ENCODE data around the gene TPMT.
"Not testable (repeated sequence)": the region's sequence is repeated elsewhere in the genome, so short reads cannot be mapped to it uniquely, and the experiment has no call there.

The TPMT gene

GRCh38 chr6:18154507-18155149 is at the start of gene TPMT:
Gene TPMT, minus strand, starts transcription at chr6:18155077. Its CDS starts 5,950 bp downstream, at chr6:18149127.
- in situ Hi-C loops (cut with MboI; ENCODE audit: low sequenced_read_pairs), result no loop called here

GRCh38 chr6:18203786-18204185 is 48.9 kb upstream of the TPMT start:
- in situ Hi-C loops (cut with MboI; ENCODE audit: low sequenced_read_pairs), result no loop called here

DNA sequence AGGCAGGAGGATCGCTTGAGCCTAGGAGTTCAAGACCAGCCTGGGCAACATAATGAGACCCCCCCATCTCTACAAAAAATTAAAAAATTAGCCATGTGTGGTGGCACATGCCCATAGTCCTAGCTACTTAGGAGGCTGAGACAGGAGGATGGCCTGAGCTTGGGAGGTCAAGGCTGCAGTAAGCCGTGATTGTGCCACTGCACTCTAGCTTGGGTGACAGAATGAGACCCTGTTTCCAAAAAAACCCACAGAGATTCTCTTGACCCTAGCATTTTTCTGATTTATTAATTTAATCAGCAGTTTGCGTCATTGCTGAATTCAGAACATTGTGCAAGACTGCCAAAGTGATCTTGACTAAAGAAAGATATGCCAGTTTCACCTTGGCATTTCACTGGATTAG is 37.1 kb upstream of the TPMT start:
- in situ Hi-C loops (cut with MboI; ENCODE audit: low sequenced_read_pairs), result no loop called here

GRCh38 chr6:18189196-18189595 is 34.3 kb upstream of the TPMT start:
- in situ Hi-C loops (cut with MboI; ENCODE audit: low sequenced_read_pairs), result no loop called here

- in situ Hi-C loops (cut with MboI; ENCODE audit: low sequenced_read_pairs), result no loop called here
Observed at GRCh38 chr6:18187701-18188100, 32.8 kb upstream of the TPMT start.

DNA sequence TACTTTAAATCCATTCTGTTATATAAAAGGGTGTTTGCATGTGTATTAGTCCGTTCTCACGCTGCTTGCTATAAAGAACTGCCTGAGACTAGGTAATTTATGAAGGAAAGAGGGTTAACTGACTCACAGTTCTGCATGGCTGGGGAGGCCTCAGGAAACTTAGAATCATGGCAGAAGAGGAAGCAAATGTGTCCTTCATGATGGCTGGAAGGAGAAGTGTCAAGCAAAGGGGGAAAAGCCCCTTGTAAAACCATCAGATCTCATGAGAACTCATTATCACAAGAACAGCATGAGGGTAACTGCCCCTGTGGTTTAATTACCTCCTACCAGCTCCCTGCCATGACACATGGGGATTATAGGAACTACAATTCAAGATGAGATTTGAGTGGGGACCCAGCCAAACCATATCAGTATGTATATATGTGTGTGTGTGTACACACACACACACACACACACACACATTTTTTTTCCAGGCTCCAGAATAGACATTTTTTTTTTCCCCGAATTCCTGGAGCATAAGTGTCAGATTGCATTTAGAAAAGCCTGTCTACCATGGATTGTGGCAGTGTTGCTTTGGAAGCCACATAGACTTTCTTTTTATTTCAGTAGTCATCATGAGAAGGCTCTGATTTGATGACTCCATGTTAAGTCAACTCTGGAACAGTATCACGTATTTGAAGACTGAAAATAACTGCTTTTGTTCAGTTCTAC is 31.8 kb upstream of the TPMT start:
- in situ Hi-C loops (cut with MboI; ENCODE audit: low sequenced_read_pairs), result no loop called here

DNA sequence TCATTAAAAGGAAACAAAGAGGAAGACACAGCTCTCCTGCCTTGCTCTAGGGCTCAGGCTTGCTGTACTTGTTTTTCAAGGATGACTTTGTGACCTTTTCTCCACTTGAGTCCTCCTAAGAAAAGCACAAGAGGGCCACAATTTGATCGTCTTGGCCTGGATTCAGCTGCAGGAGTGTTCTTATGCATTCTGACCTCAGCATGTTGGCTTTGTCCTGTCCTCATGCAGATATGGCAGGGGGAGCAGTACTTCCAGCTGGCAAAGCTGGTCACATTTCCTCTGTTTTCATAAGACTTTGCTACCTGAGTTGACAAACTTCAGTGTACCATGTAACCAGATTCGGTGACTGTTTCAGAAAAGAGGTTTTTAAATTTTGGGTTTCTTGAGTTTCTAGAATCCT is 31.2 kb upstream of the TPMT start:
- in situ Hi-C loops (cut with MboI; ENCODE audit: low sequenced_read_pairs), result no loop called here

DNA sequence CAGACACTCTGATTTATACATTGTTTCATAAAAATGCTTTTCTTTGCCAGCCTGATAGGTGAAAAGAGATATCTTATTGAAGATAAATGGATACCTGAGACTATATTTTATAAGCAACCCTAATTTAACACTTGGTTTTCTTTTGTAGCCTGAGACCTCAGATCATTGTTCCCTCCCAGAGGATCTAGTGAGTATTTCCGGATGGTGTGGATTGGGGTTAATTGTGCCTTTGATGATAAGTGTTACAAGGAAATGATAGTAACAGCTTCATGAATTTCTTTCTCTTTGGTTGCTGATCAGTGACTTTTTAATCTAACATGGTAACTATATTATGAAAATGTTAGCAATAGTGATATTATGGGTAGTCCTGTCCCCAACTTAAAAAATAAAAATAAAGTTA is 30.7 kb upstream of the TPMT start:
- in situ Hi-C loops (cut with MboI; ENCODE audit: low sequenced_read_pairs), result no loop called here

- in situ Hi-C loops (cut with MboI; ENCODE audit: low sequenced_read_pairs), result no loop called here
Observed at GRCh38 chr6:18183766-18184165, 28.9 kb upstream of the TPMT start.

GRCh38 chr6:18182568-18182967 is 27.7 kb upstream of the TPMT start:
- in situ Hi-C loops (cut with MboI; ENCODE audit: low sequenced_read_pairs), result no loop called here

DNA sequence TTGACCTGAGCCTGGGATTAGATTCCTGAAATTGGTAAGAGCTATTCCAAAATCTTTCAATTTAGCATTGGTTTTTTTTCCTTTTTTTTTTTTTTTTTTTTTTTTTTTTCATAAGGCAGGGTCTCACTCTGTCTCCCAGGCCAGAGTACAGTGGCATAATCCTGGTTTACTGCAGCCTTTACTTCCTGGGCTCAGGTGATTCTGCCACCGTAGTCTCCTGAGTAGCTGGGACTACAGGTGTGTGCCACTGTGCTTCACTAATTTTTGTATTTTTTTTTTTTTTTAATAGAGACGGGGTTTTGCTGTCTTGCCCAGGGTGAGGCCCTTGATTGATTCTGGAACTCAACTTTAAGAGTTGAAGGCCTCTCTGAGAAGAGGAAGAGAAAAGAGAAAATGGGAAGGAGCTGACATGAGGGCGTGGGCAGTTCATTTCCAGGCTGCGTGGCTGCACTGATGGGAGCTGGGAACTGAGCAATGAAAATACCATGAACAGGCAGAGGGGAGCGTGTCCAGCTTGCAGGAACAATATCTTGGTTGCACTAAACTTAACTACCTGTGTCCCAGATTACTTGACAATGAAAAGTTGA is 25.0 kb upstream of the TPMT start:
- in situ Hi-C loops (cut with MboI; ENCODE audit: low sequenced_read_pairs), result no loop called here

GRCh38 chr6:18178960-18179615 is 24.2 kb upstream of the TPMT start:
- in situ Hi-C loops (cut with MboI; ENCODE audit: low sequenced_read_pairs), result no loop called here

- in situ Hi-C loops (cut with MboI; ENCODE audit: low sequenced_read_pairs), result no loop called here
Observed at GRCh38 chr6:18177286-18177965, 22.5 kb upstream of the TPMT start.

DNA sequence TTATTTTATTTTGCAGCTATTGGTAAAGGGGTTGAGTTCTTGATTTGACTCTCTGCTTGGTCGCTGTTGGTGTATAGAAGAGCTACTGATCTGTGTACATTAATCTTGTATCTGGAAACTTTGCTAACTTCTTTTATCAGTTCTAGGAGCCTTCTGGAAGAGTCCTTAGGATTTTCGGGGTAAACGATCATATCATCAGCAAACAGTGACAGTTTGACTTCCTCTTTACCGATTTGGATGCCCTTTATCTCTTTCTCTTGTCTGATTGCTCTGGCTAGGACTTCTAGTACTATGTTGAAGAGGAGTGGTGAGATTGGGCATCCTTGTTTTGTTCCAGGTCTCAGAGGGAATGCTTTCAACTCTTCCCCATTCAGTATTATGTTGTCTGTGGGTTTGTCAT is 21.3 kb upstream of the TPMT start:
- in situ Hi-C loops (cut with MboI; ENCODE audit: low sequenced_read_pairs), result not testable (repeated sequence)

GRCh38 chr6:18171871-18172270 is 17.0 kb upstream of the TPMT start:
- in situ Hi-C loops (cut with MboI; ENCODE audit: low sequenced_read_pairs), result no loop called here

GRCh38 chr6:18168264-18168663 is 13.4 kb upstream of the TPMT start:
- in situ Hi-C loops (cut with MboI; ENCODE audit: low sequenced_read_pairs), result no loop called here

DNA sequence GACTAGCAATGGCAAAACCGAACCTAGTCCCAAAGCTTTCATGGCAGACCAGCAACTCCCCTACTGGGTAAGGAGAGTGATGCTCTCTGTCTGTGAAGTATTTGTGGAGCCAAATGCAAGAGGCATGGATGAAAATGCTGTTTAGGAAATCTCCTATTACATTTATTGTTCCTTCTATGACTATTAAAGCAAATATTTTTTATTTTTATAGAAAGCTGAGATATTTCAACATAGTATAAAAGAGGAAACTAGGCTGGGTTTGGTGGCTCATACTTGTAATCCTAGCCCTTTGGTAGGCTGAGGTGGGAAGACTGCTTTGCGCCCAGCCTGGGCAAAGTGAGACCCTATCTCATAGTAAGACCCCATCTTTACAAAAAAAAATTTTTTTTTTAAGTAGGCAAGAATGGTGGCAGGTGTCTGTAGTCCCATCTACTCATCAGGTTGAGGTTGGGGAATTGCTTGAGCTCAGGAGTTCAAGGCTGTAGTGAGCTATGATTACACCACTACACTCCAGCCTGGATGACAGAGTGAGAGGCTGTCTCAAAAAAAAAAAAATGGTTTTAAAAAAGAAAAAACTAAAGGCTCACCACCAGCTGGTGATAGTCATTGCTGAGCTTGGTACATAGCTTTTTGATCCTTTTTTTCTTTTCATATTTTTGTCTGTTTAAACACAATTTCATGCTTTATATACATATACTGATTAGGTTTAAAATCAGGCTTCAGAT is 11.6 kb upstream of the TPMT start:
- in situ Hi-C loops (cut with MboI; ENCODE audit: low sequenced_read_pairs), result no loop called here

- in situ Hi-C loops (cut with MboI; ENCODE audit: low sequenced_read_pairs), result no loop called here
Observed at GRCh38 chr6:18165751-18166150, 10.9 kb upstream of the TPMT start.

GRCh38 chr6:18162401-18162800 is 7.5 kb upstream of the TPMT start:
- in situ Hi-C loops (cut with MboI; ENCODE audit: low sequenced_read_pairs), result no loop called here

- in situ Hi-C loops (cut with MboI; ENCODE audit: low sequenced_read_pairs), result no loop called here
Observed at GRCh38 chr6:18161431-18161830, 6.6 kb upstream of the TPMT start.

DNA sequence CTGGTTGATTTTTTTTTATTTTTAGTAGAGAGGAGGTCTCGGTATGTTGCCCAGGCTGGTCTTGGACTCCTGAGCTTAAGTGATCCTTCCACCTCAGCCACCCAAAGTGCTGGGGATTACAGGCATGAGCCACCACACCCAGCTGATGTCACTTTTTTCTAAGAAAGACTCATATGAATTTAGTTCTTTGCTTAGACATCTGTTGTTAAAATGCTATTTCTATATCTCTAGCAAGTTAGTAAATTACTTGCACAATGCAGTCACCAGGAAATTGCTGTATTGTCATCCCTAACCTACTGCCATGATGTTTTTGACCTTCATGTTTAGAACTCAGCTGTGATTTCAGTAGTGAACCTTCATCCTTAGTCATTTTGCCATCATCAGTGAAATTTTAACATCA is 6.0 kb upstream of the TPMT start:
- in situ Hi-C loops (cut with MboI; ENCODE audit: low sequenced_read_pairs), result no loop called here

Data from hTERT RPE-1 (cell line).